Measurements from ENCODE around the gene CBX8.

- TF ChIP-seq CTCF (IDR thresholded peaks at IDR 0.05; ENCODE audit: extremely low read depth in 1 of 2, insufficient read depth in 1 of 2, low read depth in 1 of 2, low read length in 2 of 2) = no peak
- no peak for TF ChIP-seq POLR2A (IDR thresholded peaks at IDR 0.05; ENCODE audit: low read depth, low read length)
- no peak for TF ChIP-seq EZH2 (IDR thresholded peaks at IDR 0.05; ENCODE audit: borderline replicate concordance, low read depth, low read length, severe bottlenecking)
- no peak for TF ChIP-seq JUN (IDR thresholded peaks at IDR 0.05; ENCODE audit: borderline replicate concordance, insufficient read depth, insufficient read length, low read depth)
- no peak for TF ChIP-seq POLR2AphosphoS5 (IDR thresholded peaks at IDR 0.05; ENCODE audit: insufficient read depth, low read depth, low read length)
- TF ChIP-seq, protein P1, sequence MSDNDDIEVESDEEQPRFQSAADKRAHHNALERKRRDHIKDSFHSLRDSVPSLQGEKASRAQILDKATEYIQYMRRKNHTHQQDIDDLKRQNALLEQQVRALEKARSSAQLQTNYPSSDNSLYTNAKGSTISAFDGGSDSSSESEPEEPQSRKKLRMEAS (IDR thresholded peaks at IDR 0.05; ENCODE audit: insufficient read depth, insufficient read length) = no peak
- TF ChIP-seq MYC (IDR thresholded peaks at IDR 0.05; ENCODE audit: low read depth, low read length) = no peak
- no peak for TF ChIP-seq GATA2 (IDR thresholded peaks at IDR 0.05; ENCODE audit: insufficient read depth, insufficient read length, low read depth, low read length)
These were observed 51.2 kb downstream of the CBX8 start for GRCh38 chr17:79745641-79746105.
